OCI-LY1 (cell line): ENCODE measurements around the gene RAB8B.

ENCODE experiments used
- CTCF ChIP-seq: fragments of 200-600 bp; sonication (generic), shearing (Covaris generic); IDR thresholded peaks from 2 replicates; pipeline ENCODE4 v1.5.1; 2017; ENCODE audit warnings: mild to moderate bottlenecking, antibody characterized with exemption, low read length, moderate library complexity, mixed read lengths
- EZH2 ChIP-seq: fragments of 200-600 bp; sonication (generic), shearing (Covaris generic); IDR thresholded peaks from 2 replicates; pipeline ENCODE4 v1.8.0; 2017; ENCODE audit warnings: borderline replicate concordance, mixed run types, mild to moderate bottlenecking, antibody characterized with exemption, low read length, moderate library complexity, mixed read lengths

- TF ChIP-seq EZH2: no peak
- no peak for TF ChIP-seq CTCF
These were observed 8.7 kb upstream of the RAB8B start for GRCh38 chr15:63180746-63181145.
